Parathyroid adenoma (tissue), 2 donors: Measurements from ENCODE around the gene PLXNA4.

ENCODE experiments used
- H2AFZ ChIP-seq: fragments of 300-600 bp; sonication (generic); one replicate; pipeline ENCODE4 v1.7.0; 2017; ENCODE audit warnings: antibody characterized with exemption, mild to moderate bottlenecking
- H3K27ac ChIP-seq: fragments of 300-600 bp; sonication (generic); one replicate; pipeline ENCODE4 v1.7.0; 2017
- H3K27me3 ChIP-seq: fragments of 300-600 bp; sonication (generic); one replicate; pipeline ENCODE4 v1.7.0; 2017; ENCODE audit warnings: low read length; ENCODE audit not compliant: control insufficient read depth, insufficient read depth
- H3K36me3 ChIP-seq: fragments of 300-600 bp; sonication (generic); one replicate; pipeline ENCODE4 v1.7.0; 2017; ENCODE audit warnings: low read length; ENCODE audit not compliant: control insufficient read depth, insufficient read depth
- H3K4me1 ChIP-seq: fragments of 300-600 bp; sonication (generic); one replicate; pipeline ENCODE4 v1.7.0; 2017; ENCODE audit warnings: control low read depth
- H3K4me2 ChIP-seq: fragments of 300-600 bp; sonication (generic); one replicate; pipeline ENCODE4 v1.7.0; 2017; ENCODE audit warnings: low read length
- H3K4me3 ChIP-seq: fragments of 300-600 bp; sonication (generic); one replicate; pipeline ENCODE4 v1.7.0; 2017; ENCODE audit warnings: low read depth, low read length
- H3K79me2 ChIP-seq: fragments of 300-600 bp; sonication (generic); one replicate; pipeline ENCODE4 v1.7.0; 2017; ENCODE audit warnings: control low read depth
- H3K9ac ChIP-seq: fragments of 300-600 bp; sonication (generic); one replicate; pipeline ENCODE4 v1.7.0; 2017; ENCODE audit warnings: mild to moderate bottlenecking
- H3K9me3 ChIP-seq: fragments of 300-600 bp; sonication (generic); one replicate; pipeline ENCODE4 v1.7.0; 2017; ENCODE audit warnings: low read length; ENCODE audit not compliant: control insufficient read depth
- CTCF ChIP-seq: fragments of 300-600 bp; sonication (generic); IDR thresholded peaks from one replicate; pipeline ENCODE4 v1.7.0; 2017; ENCODE audit warnings: antibody characterized with exemption, mild to moderate bottlenecking
- donor health status: primary hyperparathyroidism.

The PLXNA4 gene

GRCh38 chr7:132192809-132193208 lies 383.5 kb downstream of the PLXNA4 start:
- Histone ChIP-seq H3K36me3 (no peaks in the 10 kb centered on the region), H3K4me2 (no peak overlapping the region), H3K79me2 (no peaks in the 10 kb centered on the region), H2AFZ (no peak overlapping the region), H3K4me1 (no peaks in the 10 kb centered on the region), H3K27ac (no peak overlapping the region), H3K9ac (no peak overlapping the region), H3K27me3 (no peaks in the 10 kb centered on the region), H3K9me3 (no peaks in the 10 kb centered on the region), H3K4me3 (no peak overlapping the region)
- no peak for TF ChIP-seq CTCF

- Histone ChIP-seq H3K27ac (no peak overlapping the region), H3K4me1 (no peaks in the 10 kb centered on the region), H2AFZ (no peak overlapping the region), H3K9me3 (no peaks in the 10 kb centered on the region), H3K9ac (no peak overlapping the region), H3K36me3 (no peaks in the 10 kb centered on the region), H3K4me3 (no peak overlapping the region), H3K79me2 (no peaks in the 10 kb centered on the region), H3K27me3 (no peaks in the 10 kb centered on the region), H3K4me2 (no peak overlapping the region)
- TF ChIP-seq CTCF: no peak
Observed at GRCh38 chr7:132191418-132191817, 384.9 kb downstream of the PLXNA4 start.

- no peaks in the 10 kb centered on the region for H3K4me1 ChIP-seq
- no peaks in the 10 kb centered on the region for H3K27me3 ChIP-seq
- H3K9ac ChIP-seq: no peak overlapping the region
- no peaks in the 10 kb centered on the region for H3K79me2 ChIP-seq
- no peaks in the 10 kb centered on the region for H3K36me3 ChIP-seq
- no peak for TF ChIP-seq CTCF
- H3K4me3 ChIP-seq: no peak overlapping the region
- no peak overlapping the region for H3K27ac ChIP-seq
- H3K4me2 ChIP-seq: no peak overlapping the region
- no peaks in the 10 kb centered on the region for H3K9me3 ChIP-seq
- no peak overlapping the region for H2AFZ ChIP-seq
Observed at GRCh38 chr7:132190683-132191082, 385.6 kb downstream of the PLXNA4 start.

- H3K9me3 ChIP-seq: no peaks in the 10 kb centered on the region
- H3K36me3 ChIP-seq: peaks cover 1% of the 10 kb centered on the region
- H3K9ac ChIP-seq: no peak overlapping the region
- no peak overlapping the region for H3K4me3 ChIP-seq
- H2AFZ ChIP-seq: no peak overlapping the region
- no peak for TF ChIP-seq CTCF
- no peaks in the 10 kb centered on the region for H3K79me2 ChIP-seq
- no peaks in the 10 kb centered on the region for H3K4me1 ChIP-seq
- no peak overlapping the region for H3K27ac ChIP-seq
- H3K4me2 ChIP-seq: no peak overlapping the region
- H3K27me3 ChIP-seq: no peaks in the 10 kb centered on the region
Observed at GRCh38 chr7:132189881-132190280, 386.4 kb downstream of the PLXNA4 start.

GRCh38 chr7:132187869-132188789 lies 388.1 kb downstream of the PLXNA4 start:
- H3K9ac ChIP-seq: no peak overlapping the region
- H3K79me2 ChIP-seq: no peaks in the 10 kb centered on the region
- H3K36me3 ChIP-seq: peaks cover 2% of the 10 kb centered on the region
- TF ChIP-seq CTCF: no peak
- H3K4me3 ChIP-seq: no peak overlapping the region
- no peaks in the 10 kb centered on the region for H3K27me3 ChIP-seq
- no peak overlapping the region for H3K27ac ChIP-seq
- H2AFZ ChIP-seq: no peak overlapping the region
- no peak overlapping the region for H3K4me2 ChIP-seq
- H3K9me3 ChIP-seq: no peaks in the 10 kb centered on the region
- no peaks in the 10 kb centered on the region for H3K4me1 ChIP-seq
